GM12873 (cell line): ENCODE results near the gene OR11G2.

Source experiments
- CTCF ChIP-seq: IDR thresholded peaks from 2 replicates; pipeline ENCODE4 v1.5.1; 2012; ENCODE audit warnings: low read depth, mild to moderate bottlenecking, moderate library complexity, low read length, control low read depth; ENCODE audit not compliant: insufficient read depth; ENCODE audit errors: missing control alignments

The OR11G2 gene

GRCh38 chr14:20247646-20248246 is 57.0 kb downstream of the OR11G2 start:
- peak; percentile 45 for TF ChIP-seq CTCF
